Vagina (tissue), 2 donors: ENCODE data around the gene BACE1-AS.

Experiments
- CTCF ChIP-seq, 3 experiments: fragments of 450-650 bp in 2 of 3; fragments of 200-600 bp in 1 of 3; sonication (generic) in 1 of 3; IDR thresholded peaks; one replicate each; pipeline ENCODE4 v1.5.1; 2017 to 2019; ENCODE audit warnings: antibody characterized with exemption in 3 of 3, mild to moderate bottlenecking in 2 of 3, moderate library complexity in 2 of 3
- POLR2A ChIP-seq, 2 donors: fragments of 450-650 bp; IDR thresholded peaks; one replicate each; pipeline ENCODE4 v1.6.1; 2017; ENCODE audit warnings: antibody characterized with exemption in 2 of 2, mild to moderate bottlenecking in 2 of 2, moderate library complexity in 2 of 2

- TF ChIP-seq POLR2A (IDR thresholded peaks at IDR 0.05) (no peak), CTCF (IDR thresholded peaks at IDR 0.05) (no peak)
These were observed 19.9 kb upstream of the BACE1-AS start for GRCh38 chr11:117271208-117271607.
